H1 (cell line): ENCODE measurements around the gene METTL8. TPM values are rescaled to one million over a fixed set of nuclear protein-coding genes. Genes with fewer than 3 reads are reported as not detected.
A peak's percentile ranks its signal among the peaks of the same experiment; 100 is the strongest.

Experiments used
- CTCF ChIA-PET: fragments of 300-600 bp; sonication (Branson Sonifier 250); formaldehyde crosslinking; loops from one replicate; lab custom pipeline; 2021; ENCODE audit not compliant: partially characterized antibody; lab: Charles Lee
- POLR2A ChIA-PET: fragments of 300-600 bp; sonication (Branson Sonifier 250); formaldehyde crosslinking; loops from one replicate; lab custom pipeline; 2021; ENCODE audit warnings: inconsistent platforms; ENCODE audit not compliant: partially characterized antibody; lab: Charles Lee
- DNase-seq, 2 experiments: peaks; one replicate each; pipeline versions ENCODE4 v3.0.0 to v3.0.0-alpha.2; 2010 to 2022; ENCODE audit warnings: low spot score in 2 of 2, low read depth in 1 of 2, mixed read lengths in 1 of 2
- FAIRE-seq: peaks from 2 replicates; lab custom pipeline; 2011; peaks lifted over from hg19 to GRCh38; lab: Jason Lieb, UNC
- H2AFZ ChIP-seq: 2 replicates; pipeline ENCODE4 v1.8.1; 2012; ENCODE audit warnings: low read length, inconsistent platforms
- H2AK5ac ChIP-seq: 2 replicates; pipeline ENCODE4 v1.6.1; 2013; ENCODE audit warnings: low read depth, low read length
- H2BK120ac ChIP-seq: replicated peaks from 2 replicates; pipeline ENCODE3; 2013; ENCODE audit warnings: low read depth, low read length, inconsistent platforms
- H2BK12ac ChIP-seq: 2 replicates; pipeline ENCODE4 v1.6.1; 2013; ENCODE audit warnings: low read depth, low read length
- H2BK15ac ChIP-seq: 2 replicates; pipeline ENCODE4 v1.6.1; 2013; ENCODE audit warnings: low read length
- H2BK20ac ChIP-seq: 2 replicates; pipeline ENCODE4 v1.6.1; 2013; ENCODE audit warnings: low read length
- H2BK5ac ChIP-seq: 2 replicates; pipeline ENCODE4 v1.6.1; 2013; ENCODE audit warnings: low read depth, low read length
- H3K14ac ChIP-seq: 2 replicates; pipeline ENCODE4 v1.6.1; 2013; ENCODE audit warnings: inconsistent platforms; ENCODE audit not compliant: insufficient read length
- H3K18ac ChIP-seq: 2 replicates; pipeline ENCODE4 v1.6.1; 2013; ENCODE audit warnings: low read length; ENCODE audit errors: extremely low read depth
- H3K23ac ChIP-seq: 2 replicates; pipeline ENCODE4 v1.6.1; 2013; ENCODE audit warnings: inconsistent platforms; ENCODE audit not compliant: insufficient read length
- H3K23me2 ChIP-seq: 2 replicates; pipeline ENCODE4 v1.6.1; 2013; ENCODE audit warnings: low read depth, low read length
- H3K27ac ChIP-seq: 2 replicates; pipeline ENCODE4 v1.6.1; 2011; ENCODE audit warnings: low read depth, low read length, inconsistent platforms
- H3K27me3 ChIP-seq, 4 experiments: replicated peaks in 1 of 4; 1 replicate in 1 of 4; 2 replicates in 3 of 4; pipeline versions ENCODE4 v1.6.1 to v1.8.1; 2011 to 2013; ENCODE audit warnings: low read length in 3 of 4, mild to moderate bottlenecking in 3 of 4, inconsistent platforms in 2 of 4, mixed read lengths in 2 of 4, moderate library complexity in 1 of 4; ENCODE audit not compliant: control insufficient read depth in 3 of 4, insufficient read depth in 3 of 4; ENCODE audit errors: extremely low read depth in 1 of 4
- H3K36me3 ChIP-seq, 4 experiments: 2 replicates each; pipeline versions ENCODE4 v1.6.1 to v1.8.1; 2011 to 2013; ENCODE audit warnings: mild to moderate bottlenecking in 4 of 4, low read length in 3 of 4, moderate library complexity in 2 of 4, control low read depth in 1 of 4, inconsistent platforms in 1 of 4; ENCODE audit not compliant: insufficient read depth in 4 of 4, control insufficient read depth in 2 of 4
- H3K4ac ChIP-seq: replicated peaks from 2 replicates; pipeline ENCODE3; 2013; ENCODE audit warnings: low read length, low read depth, mixed read lengths, inconsistent platforms; ENCODE audit not compliant: insufficient read length
- H3K4me1 ChIP-seq, 4 experiments: replicated peaks in 1 of 4; 1 replicate in 1 of 4; 2 replicates in 3 of 4; pipeline versions ENCODE4 v1.6.1 to v1.8.1; 2011 to 2013; ENCODE audit warnings: low read length in 3 of 4, inconsistent platforms in 2 of 4, mixed read lengths in 1 of 4; ENCODE audit not compliant: insufficient read depth in 4 of 4, control insufficient read depth in 3 of 4
- H3K4me2 ChIP-seq, 2 experiments: 2 replicates each; pipeline versions ENCODE4 v1.6.1 to v1.8.1; 2011 to 2013; ENCODE audit warnings: low read depth in 2 of 2, low read length in 2 of 2, control low read depth in 1 of 2, inconsistent platforms in 1 of 2, mild to moderate bottlenecking in 1 of 2; ENCODE audit not compliant: insufficient read depth in 1 of 2
- H3K4me3 ChIP-seq, 4 experiments: fragments of 200-600, 300-600 bp in 1 of 4; sonication (generic), shearing (Covaris generic), sonication (Bioruptor Twin) in 1 of 4; 2 replicates each; pipeline versions ENCODE4 v1.5.1 to v1.8.1; 2011 to 2016; ENCODE audit warnings: low read length in 4 of 4, low read depth in 3 of 4, control low read depth in 2 of 4, inconsistent platforms in 2 of 4, mild to moderate bottlenecking in 2 of 4, mixed read lengths in 1 of 4, moderate library complexity in 1 of 4; ENCODE audit not compliant: insufficient read depth in 2 of 4; ENCODE audit errors: extremely low read depth in 1 of 4
- H3K56ac ChIP-seq: replicated peaks from 2 replicates; pipeline ENCODE3; 2013; ENCODE audit warnings: low read depth, mild to moderate bottlenecking, mixed read lengths, low read length, inconsistent platforms; ENCODE audit not compliant: insufficient read length
- H3K79me1 ChIP-seq: 2 replicates; pipeline ENCODE4 v1.6.1; 2013; ENCODE audit warnings: low read depth, low read length, control low read depth
- H3K79me2 ChIP-seq, 2 experiments: 2 replicates each; pipeline versions ENCODE4 v1.6.1 to v1.8.1; 2012 to 2013; ENCODE audit warnings: low read length in 2 of 2, mild to moderate bottlenecking in 2 of 2, inconsistent platforms in 1 of 2; ENCODE audit not compliant: insufficient read depth in 2 of 2, control insufficient read depth in 1 of 2
- H3K9ac ChIP-seq, 4 experiments: replicated peaks in 1 of 4; 1 replicate in 1 of 4; 2 replicates in 3 of 4; pipeline versions ENCODE4 v1.6.1 to v1.8.1; 2011 to 2013; ENCODE audit warnings: low read depth in 3 of 4, low read length in 3 of 4, control low read depth in 2 of 4, mild to moderate bottlenecking in 2 of 4, moderate library complexity in 2 of 4, inconsistent platforms in 1 of 4; ENCODE audit errors: extremely low read depth in 1 of 4
- H3K9me3 ChIP-seq, 2 experiments: 2 replicates each; pipeline versions ENCODE4 v1.6.1 to v1.8.1; 2012 to 2013; ENCODE audit warnings: mild to moderate bottlenecking in 2 of 2, moderate library complexity in 2 of 2, control low read depth in 1 of 2, inconsistent platforms in 1 of 2, low read depth in 1 of 2, low read length in 1 of 2, mixed read lengths in 1 of 2; ENCODE audit not compliant: insufficient read depth in 2 of 2
- H4K20me1 ChIP-seq, 2 experiments: replicated peaks in 1 of 2; 2 replicates each; pipeline versions ENCODE3 to v1.8.1; 2011 to 2013; ENCODE audit warnings: inconsistent platforms in 2 of 2, low read length in 2 of 2, mild to moderate bottlenecking in 1 of 2; ENCODE audit not compliant: insufficient read depth in 2 of 2, control insufficient read depth in 1 of 2
- H4K5ac ChIP-seq: 2 replicates; pipeline ENCODE4 v1.6.1; 2013; ENCODE audit warnings: low read length, low read depth, mixed read lengths, inconsistent platforms; ENCODE audit not compliant: insufficient read length
- H4K8ac ChIP-seq: 2 replicates; pipeline ENCODE4 v1.8.0; 2013; ENCODE audit warnings: mild to moderate bottlenecking, moderate library complexity, low read length, inconsistent platforms; ENCODE audit not compliant: insufficient read depth; ENCODE audit errors: extremely low read depth
- H4K91ac ChIP-seq: replicated peaks from 2 replicates; pipeline ENCODE3; 2013; ENCODE audit warnings: low read length, mixed read lengths, inconsistent platforms; ENCODE audit not compliant: insufficient read length
- CREB1 ChIP-seq: IDR thresholded peaks from 2 replicates; pipeline ENCODE4 v1.6.1; 2012; ENCODE audit warnings: inconsistent platforms
- EP300 ChIP-seq, 2 experiments: IDR thresholded peaks; 1 replicate in 1 of 2; 2 replicates in 1 of 2; pipeline ENCODE4 v1.6.1; 2011 to 2012; ENCODE audit warnings: low read depth in 2 of 2, low read length in 2 of 2, mild to moderate bottlenecking in 2 of 2, borderline replicate concordance in 1 of 2, inconsistent platforms in 1 of 2, moderate library complexity in 1 of 2
- RAD21 ChIP-seq, 2 experiments: IDR thresholded peaks in 1 of 2; conservative IDR thresholded peaks in 1 of 2; 2 replicates each; pipeline ENCODE4 v1.6.1; 2011; ENCODE audit warnings: low read depth in 2 of 2, low read length in 2 of 2, improper control_type of control experiment in 1 of 2, inconsistent platforms in 1 of 2, mild to moderate bottlenecking in 1 of 2, moderate library complexity in 1 of 2
- RFX5 ChIP-seq: IDR thresholded peaks from 2 replicates; pipeline ENCODE4 v1.6.1; 2011; ENCODE audit warnings: low read depth, low read length, improper control_type of control experiment, borderline replicate concordance
- WGBS, 2 experiments: shearing (Covaris generic) in 1 of 2; methylation state at CpG; one replicate each; pipeline versions ENCODE4 v1.1.6 to v1.1.7; 2013 to 2015; ENCODE audit warnings: low lambda C conversion rate in 2 of 2, mixed read lengths in 2 of 2, inconsistent platforms in 1 of 2, low coverage in 1 of 2, missing lambda C conversion rate in 1 of 2; ENCODE audit not compliant: insufficient replicate concordance in 2 of 2, insufficient coverage in 1 of 2, insufficient read length in 1 of 2; ENCODE audit errors: extremely low coverage in 1 of 2, missing lambda C conversion rate in 1 of 2; 5-methylcytosine and 5-hydroxymethylcytosine counted together
- polyA plus RNA-seq, 7 experiments: library from polyadenylated mRNA; depleted of rRNA in 3 of 7; stranded (reverse) in 5 of 7; unstranded in 2 of 7; fragments of >200 nt in 5 of 7; fragments of 200-250 nt in 2 of 7; gene quantifications; 1 replicate in 5 of 7; 2 replicates in 1 of 7; 4 replicates in 1 of 7; pipeline versions ENCODE4 v1.2.1 to v1.2.3, GENCODE V29; 2011 to 2013; ENCODE audit warnings: missing spikeins in 2 of 7, mixed read lengths in 2 of 7
- total RNA-seq: library from RNA; stranded (reverse); fragmentation: NEBNext Ultra II Directional; extraction: Animal tissue kit (Norgen Biotek cat#: 25700); gene quantifications from 2 replicates; pipeline ENCODE4 v1.2.1, GENCODE V29; 2021

Gene METTL8
- total and polyA plus RNA-seq, 2 of the 8 experiments (the other 6 are each of a cell fraction or from before 2014, with no cell fraction given), result 17.6 to 79.7 TPM

- DNase-seq, result peak in 1 of 2 experiments; percentile 43
- H2BK5ac ChIP-seq, result peak overlapping the region; percentile 98
- H3K14ac ChIP-seq, result no peak overlapping the region
- H4K8ac ChIP-seq, result no peak overlapping the region
- no peak overlapping the region for H3K23ac ChIP-seq
- H4K5ac ChIP-seq, result peak overlapping the region; percentile 99
- H2BK20ac ChIP-seq, result peak overlapping the region; percentile 98
- H3K4ac ChIP-seq, result peak overlapping the region; percentile 97
- H3K4me2 ChIP-seq, result peak overlapping the region; percentile 35 to 54
- TF ChIP-seq CREB1 (peak; percentile 82), EP300 (IDR thresholded peaks at IDR 0.05; ENCODE audit: borderline replicate concordance in 1 of 2, low read depth in 2 of 2, low read length in 2 of 2) (no peak), RFX5 (no peak), RAD21 (IDR thresholded peaks at IDR 0.05 in 1 of 2, conservative IDR thresholded peaks at IDR 0.05 in 1 of 2; ENCODE audit: low read depth in 2 of 2, low read length in 2 of 2) (no peak)
- H3K27me3 ChIP-seq, result no peaks in the 10 kb centered on the region
- peak overlapping the region; percentile 95 for H2BK12ac ChIP-seq
- peak overlapping the region; percentile 98 for H3K56ac ChIP-seq
- H3K4me3 ChIP-seq, result peak overlapping the region in 1 of 4 experiments; percentile 10; a peak in 1 of 8 replicates
- peak overlapping the region in 1 of 4 experiments; percentile 31; a peak in 2 of 7 replicates for H3K9ac ChIP-seq
- peak overlapping the region; percentile 100 for H4K91ac ChIP-seq
- H3K23me2 ChIP-seq, result no peaks in the 10 kb centered on the region
- CTCF ChIA-PET, result interaction anchor here (0.9 to 1.4 kb wide), 2 partner anchors 11 to 19 kb away, joined by 4 to 8 read pairs; no protein-coding TSS in a partner anchor
- FAIRE-seq, result no peak
- no peak overlapping the region for H2BK15ac ChIP-seq
- WGBS, 2 experiments, result 10% methylated on average over 3 of the region's 3 CpGs; no CpG with 5 or more reads in 1 of the 2 experiments
- H3K9me3 ChIP-seq, result peaks cover 21 to 27% of the 10 kb centered on the region in 2 experiments
- H3K79me1 ChIP-seq, result no peaks in the 10 kb centered on the region
- H3K79me2 ChIP-seq, result no peaks in the 10 kb centered on the region
- H2AK5ac ChIP-seq, result no peak overlapping the region; the same call in 1 of the 2 replicates
- H2BK120ac ChIP-seq, result peak overlapping the region; percentile 100
- POLR2A ChIA-PET, result interaction anchor here (0.7 to 6.1 kb wide), 17 partner anchors 12 to 504 kb away, joined by 3 to 42 read pairs (median 4); partner anchors contain the start of genes DCAF17 and METTL8
- peaks cover 22 to 50% (median 41%) of the 10 kb centered on the region in 4 experiments for H3K4me1 ChIP-seq
- H4K20me1 ChIP-seq, result no peaks in the 10 kb centered on the region
- peak overlapping the region; percentile 91 for H3K27ac ChIP-seq
- no peak overlapping the region for H2AFZ ChIP-seq
- peaks cover 0 to 17% (median 0%) of the 10 kb centered on the region in 4 experiments; a peak in 3 of 8 replicates for H3K36me3 ChIP-seq
- H3K18ac ChIP-seq, result peak overlapping the region; percentile 99
Observed at GRCh38 chr2:171315781-171316180, 118.0 kb downstream of the METTL8 start.
